ENCODE results near the gene NVL.

Gene NVL

DNA sequence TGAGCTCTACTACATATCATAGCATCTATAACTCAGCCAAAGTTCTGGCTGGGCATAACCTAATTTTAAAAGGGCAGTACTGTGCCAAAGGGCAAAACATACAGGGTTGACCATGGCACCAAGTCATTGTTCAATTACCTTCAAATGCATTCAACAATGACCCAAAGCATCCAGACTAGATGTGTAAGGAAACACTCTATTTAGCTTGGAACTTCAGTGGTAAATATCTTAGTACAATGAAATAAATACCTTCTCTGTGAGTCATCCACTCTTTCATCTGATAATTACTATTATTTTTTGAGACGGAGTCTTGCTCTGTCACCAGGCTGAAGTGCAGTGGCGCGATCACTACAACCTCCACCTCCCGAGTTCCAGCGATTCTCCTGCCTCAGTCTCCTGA, 70.0 kb downstream of the NVL start:
- TF ChIP-seq CTCF (conservative IDR thresholded peaks at IDR 0.05; ENCODE audit: low read depth) = no peak
- DNase-seq (ENCODE audit: low spot score) = no peak
- ChIA-PET POLR2A (ENCODE audit: low non-redundant PET) (no interaction called here), CTCF (interaction anchor here (0.5 to 0.7 kb wide), 2 partner anchors 148 to 199 kb away, joined by 3 read pairs; no protein-coding TSS in a partner anchor)
- H3K27ac ChIP-seq = no peak overlapping the region

DNA sequence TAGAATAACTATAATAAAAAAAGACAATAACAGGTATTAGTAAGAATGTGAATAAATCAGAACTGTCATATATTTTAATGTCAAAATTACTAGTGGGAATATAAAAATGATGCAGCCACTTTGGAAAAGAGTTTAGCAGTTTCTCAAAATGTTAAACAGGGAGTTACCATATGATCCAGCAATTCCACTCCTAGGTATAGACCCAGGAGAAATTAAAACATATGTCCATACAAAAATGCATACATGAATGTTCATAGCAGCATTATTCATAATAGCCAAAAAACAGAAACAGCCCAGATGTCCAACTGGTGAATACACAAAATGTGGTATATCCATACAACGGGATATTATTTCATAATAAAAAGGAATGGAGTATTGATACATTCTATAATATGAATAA, 71.6 kb downstream of the NVL start:
- CTCF ChIA-PET = no interaction called here
- TF ChIP-seq CTCF (conservative IDR thresholded peaks at IDR 0.05; ENCODE audit: low read depth) = no peak
- no peak overlapping the region for H3K27ac ChIP-seq
- DNase-seq (ENCODE audit: low spot score) = no peak
- POLR2A ChIA-PET (ENCODE audit: low non-redundant PET) = no interaction called here

GRCh38 chr1:224256640-224257039, 73.3 kb downstream of the NVL start:
- no peak overlapping the region for H3K27ac ChIP-seq
- no peak for TF ChIP-seq CTCF (conservative IDR thresholded peaks at IDR 0.05; ENCODE audit: low read depth)
- ChIA-PET CTCF (interaction anchor here (0.7 kb wide), 1 partner anchor 136 kb away, joined by 3 read pairs; no protein-coding TSS in a partner anchor), POLR2A (ENCODE audit: low non-redundant PET) (no interaction called here)
- no peak for DNase-seq (ENCODE audit: low spot score)

- H3K27ac ChIP-seq = no peak overlapping the region
- POLR2A ChIA-PET (ENCODE audit: low non-redundant PET) = no interaction called here
- no peak for TF ChIP-seq CTCF (conservative IDR thresholded peaks at IDR 0.05; ENCODE audit: low read depth)
- CTCF ChIA-PET = interaction anchor here (0.8 kb wide), 1 partner anchor 50 kb away, joined by 3 read pairs; no protein-coding TSS in a partner anchor
- DNase-seq (ENCODE audit: low spot score) = no peak
Observed at GRCh38 chr1:224253721-224254120, 76.3 kb downstream of the NVL start.

DNA sequence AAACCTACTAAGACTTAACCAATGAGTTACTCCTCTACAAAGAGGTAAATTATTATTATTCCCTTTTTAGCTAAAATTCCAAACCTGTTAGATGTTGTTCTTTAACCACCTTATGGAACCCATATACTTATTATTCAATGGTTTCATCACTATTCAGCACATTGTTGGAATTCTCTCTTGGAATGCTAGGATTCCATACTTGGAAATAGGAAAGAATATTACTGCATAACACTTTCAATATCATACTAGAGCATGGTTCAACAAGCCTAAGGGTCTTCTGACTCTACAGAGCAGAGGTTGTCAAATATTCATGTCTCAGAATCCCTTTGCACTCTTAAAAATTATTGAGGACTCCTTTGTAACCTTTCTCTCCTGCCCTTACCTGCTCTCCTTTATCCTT, 77.5 kb downstream of the NVL start:
- TF ChIP-seq CTCF (conservative IDR thresholded peaks at IDR 0.05; ENCODE audit: low read depth) = no peak
- H3K27ac ChIP-seq = no peak overlapping the region
- no peak for DNase-seq (ENCODE audit: low spot score)
- POLR2A ChIA-PET (ENCODE audit: low non-redundant PET) = no interaction called here
- CTCF ChIA-PET = interaction anchor here (0.6 kb wide), 1 partner anchor 99 kb away, joined by 3 read pairs; no protein-coding TSS in a partner anchor

GRCh38 chr1:224251741-224252146, 78.2 kb downstream of the NVL start:
- no peak for TF ChIP-seq CTCF (conservative IDR thresholded peaks at IDR 0.05; ENCODE audit: low read depth)
- DNase-seq (ENCODE audit: low spot score) = no peak
- POLR2A ChIA-PET (ENCODE audit: low non-redundant PET) = no interaction called here
- CTCF ChIA-PET = interaction anchor here (0.5 kb wide), 1 partner anchor 373 kb away, joined by 4 read pairs; no protein-coding TSS in a partner anchor
- H3K27ac ChIP-seq = no peak overlapping the region

Data from RWPE1 (cell line).